ENCODE measurements around the gene DSPP. TPM values are rescaled to one million over a fixed set of nuclear protein-coding genes. Genes with fewer than 3 reads are reported as not detected.
A peak's percentile ranks its signal among the peaks of the same experiment; 100 is the strongest.

Gene DSPP
- total RNA-seq, 1 donor from 2014 or later: not detected

DNA sequence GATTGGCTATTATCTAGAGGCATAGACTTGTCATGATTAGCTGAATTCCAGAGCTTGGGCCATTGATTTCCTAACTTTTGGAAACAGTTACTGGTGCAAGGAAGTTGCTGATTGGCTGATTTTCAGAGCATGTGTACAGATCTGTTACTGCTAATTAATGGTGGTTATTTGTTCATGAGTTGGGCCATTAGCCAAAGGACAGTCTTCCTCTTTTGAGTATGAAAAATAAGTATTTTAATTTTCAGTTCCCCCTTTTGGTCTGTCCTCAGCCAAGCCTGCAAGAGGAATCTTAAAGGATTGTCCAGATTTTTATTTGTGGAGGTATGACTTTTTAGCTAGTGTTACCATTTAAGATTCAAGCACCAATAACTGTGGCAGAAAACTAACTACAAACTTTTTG, 7.0 kb upstream of the DSPP start:
- H3K27me3 ChIP-seq (ENCODE audit: low read depth): no peaks in the 10 kb centered on the region
- H3K36me3 ChIP-seq: no peaks in the 10 kb centered on the region
- peaks cover 12% of the 10 kb centered on the region for H3K9me3 ChIP-seq (replicated peaks)
- no peak overlapping the region for H3K4me3 ChIP-seq
- TF ChIP-seq, protein P1, sequence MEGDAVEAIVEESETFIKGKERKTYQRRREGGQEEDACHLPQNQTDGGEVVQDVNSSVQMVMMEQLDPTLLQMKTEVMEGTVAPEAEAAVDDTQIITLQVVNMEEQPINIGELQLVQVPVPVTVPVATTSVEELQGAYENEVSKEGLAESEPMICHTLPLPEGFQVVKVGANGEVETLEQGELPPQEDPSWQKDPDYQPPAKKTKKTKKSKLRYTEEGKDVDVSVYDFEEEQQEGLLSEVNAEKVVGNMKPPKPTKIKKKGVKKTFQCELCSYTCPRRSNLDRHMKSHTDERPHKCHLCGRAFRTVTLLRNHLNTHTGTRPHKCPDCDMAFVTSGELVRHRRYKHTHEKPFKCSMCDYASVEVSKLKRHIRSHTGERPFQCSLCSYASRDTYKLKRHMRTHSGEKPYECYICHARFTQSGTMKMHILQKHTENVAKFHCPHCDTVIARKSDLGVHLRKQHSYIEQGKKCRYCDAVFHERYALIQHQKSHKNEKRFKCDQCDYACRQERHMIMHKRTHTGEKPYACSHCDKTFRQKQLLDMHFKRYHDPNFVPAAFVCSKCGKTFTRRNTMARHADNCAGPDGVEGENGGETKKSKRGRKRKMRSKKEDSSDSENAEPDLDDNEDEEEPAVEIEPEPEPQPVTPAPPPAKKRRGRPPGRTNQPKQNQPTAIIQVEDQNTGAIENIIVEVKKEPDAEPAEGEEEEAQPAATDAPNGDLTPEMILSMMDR (IDR thresholded peaks at IDR 0.05; ENCODE audit: borderline replicate concordance): no peak
- H3K4me1 ChIP-seq: no peaks in the 10 kb centered on the region
- intact Hi-C loops (cut with micrococcal nuclease): no loop called here
- no peak overlapping the region for H3K27ac ChIP-seq (replicated peaks)
- no peak for DNase-seq

DNA sequence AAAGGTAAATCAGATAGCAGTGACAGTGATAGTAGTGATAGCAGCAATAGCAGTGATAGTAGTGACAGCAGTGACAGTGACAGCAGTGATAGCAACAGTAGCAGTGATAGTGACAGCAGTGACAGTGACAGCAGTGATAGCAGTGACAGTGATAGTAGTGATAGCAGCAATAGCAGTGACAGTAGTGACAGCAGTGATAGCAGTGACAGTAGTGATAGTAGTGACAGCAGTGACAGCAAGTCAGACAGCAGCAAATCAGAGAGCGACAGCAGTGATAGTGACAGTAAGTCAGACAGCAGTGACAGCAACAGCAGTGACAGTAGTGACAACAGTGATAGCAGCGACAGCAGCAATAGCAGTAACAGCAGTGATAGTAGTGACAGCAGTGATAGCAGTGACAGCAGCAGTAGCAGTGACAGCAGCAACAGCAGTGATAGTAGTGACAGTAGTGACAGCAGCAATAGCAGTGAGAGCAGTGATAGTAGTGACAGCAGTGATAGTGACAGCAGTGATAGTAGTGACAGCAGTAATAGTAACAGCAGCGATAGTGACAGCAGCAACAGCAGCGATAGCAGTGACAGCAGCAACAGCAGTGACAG, 6.1 kb downstream of the DSPP start:
- Histone ChIP-seq H3K9me3 (replicated peaks) (no peaks in the 10 kb centered on the region), H3K27me3 (ENCODE audit: low read depth) (peaks cover 16% of the 10 kb centered on the region), H3K4me3 (no peak overlapping the region), H3K27ac (replicated peaks) (no peak overlapping the region), H3K36me3 (no peaks in the 10 kb centered on the region), H3K4me1 (no peaks in the 10 kb centered on the region)
- DNase-seq: no peak
- TF ChIP-seq, protein P1 (IDR thresholded peaks at IDR 0.05; ENCODE audit: borderline replicate concordance): no peak
- intact Hi-C loops (cut with micrococcal nuclease): no loop called here

DNA sequence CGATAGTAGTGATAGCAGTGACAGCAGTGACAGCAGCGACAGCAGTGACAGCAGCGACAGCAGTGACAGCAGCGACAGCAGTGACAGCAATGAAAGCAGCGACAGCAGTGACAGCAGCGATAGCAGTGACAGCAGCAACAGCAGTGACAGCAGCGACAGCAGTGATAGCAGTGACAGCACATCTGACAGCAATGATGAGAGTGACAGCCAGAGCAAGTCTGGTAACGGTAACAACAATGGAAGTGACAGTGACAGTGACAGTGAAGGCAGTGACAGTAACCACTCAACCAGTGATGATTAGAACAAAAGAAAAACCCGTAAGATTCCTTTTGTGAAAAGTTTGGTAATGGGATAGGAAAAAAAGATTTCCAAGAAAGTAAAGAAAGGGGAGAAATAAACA, 7.9 kb downstream of the DSPP start:
- no peak for DNase-seq
- no peaks in the 10 kb centered on the region for H3K36me3 ChIP-seq

DNA sequence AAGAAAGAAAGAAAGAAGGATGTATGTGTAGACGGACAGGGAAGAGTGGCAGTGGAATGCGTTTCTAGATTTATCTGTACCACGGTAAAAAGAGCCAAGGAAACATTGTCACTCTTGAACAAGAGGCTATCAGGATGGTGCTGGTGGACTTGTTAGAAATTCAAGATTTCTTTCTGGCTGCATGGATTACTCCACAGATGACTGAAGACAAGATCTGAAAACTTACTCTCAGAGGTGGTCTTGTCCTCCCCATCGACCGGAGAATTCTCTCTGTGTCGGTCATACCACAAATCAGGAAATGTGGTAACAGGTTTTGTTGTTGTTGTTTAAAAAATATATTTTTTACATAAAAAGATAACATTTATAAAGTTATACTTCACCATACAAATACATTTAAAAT, 11.8 kb downstream of the DSPP start:
- no peaks in the 10 kb centered on the region for H3K9me3 ChIP-seq (replicated peaks)
- H3K27me3 ChIP-seq (ENCODE audit: low read depth): no peaks in the 10 kb centered on the region
- H3K4me1 ChIP-seq: peaks cover 17% of the 10 kb centered on the region
- no peak for DNase-seq
- TF ChIP-seq, protein P1 (IDR thresholded peaks at IDR 0.05; ENCODE audit: borderline replicate concordance): no peak
- peak overlapping the region; percentile 85 for H3K27ac ChIP-seq (replicated peaks)
- no peaks in the 10 kb centered on the region for H3K36me3 ChIP-seq
- peak overlapping the region; percentile 33 for H3K4me3 ChIP-seq
- intact Hi-C loops (cut with micrococcal nuclease): no loop called here

More for the DNA sequence above, 7.9 kb downstream of the DSPP start:
- Histone ChIP-seq H3K9me3 (replicated peaks) (no peaks in the 10 kb centered on the region), H3K4me1 (peaks cover 6% of the 10 kb centered on the region), H3K27ac (replicated peaks) (no peak overlapping the region), H3K27me3 (ENCODE audit: low read depth) (peaks cover 14% of the 10 kb centered on the region), H3K4me3 (no peak overlapping the region)
- intact Hi-C loops (cut with micrococcal nuclease): no loop called here
- TF ChIP-seq, protein P1 (IDR thresholded peaks at IDR 0.05; ENCODE audit: borderline replicate concordance): no peak

DNA sequence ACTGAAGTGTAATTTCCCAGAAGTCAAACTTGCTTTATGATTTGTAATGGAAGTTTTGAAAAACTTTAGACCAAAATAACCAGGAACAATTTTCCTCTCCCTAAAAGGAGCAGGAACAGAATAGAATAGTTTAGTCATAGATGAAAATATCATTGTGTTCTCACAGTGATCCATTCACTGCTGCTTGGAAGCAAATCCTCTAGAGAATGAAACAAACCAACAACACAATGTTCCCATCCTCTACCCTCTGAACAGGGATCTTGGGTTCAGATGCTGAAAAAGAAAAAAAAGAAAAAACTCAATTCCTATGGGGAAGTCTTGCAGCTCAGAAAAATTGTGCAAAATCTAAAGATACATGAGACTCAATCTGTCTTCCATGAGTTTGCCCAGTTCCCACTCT, 12.2 kb downstream of the DSPP start:
- Histone ChIP-seq H3K27me3 (ENCODE audit: low read depth) (no peaks in the 10 kb centered on the region), H3K36me3 (no peaks in the 10 kb centered on the region), H3K9me3 (replicated peaks) (no peaks in the 10 kb centered on the region), H3K4me1 (peaks cover 17% of the 10 kb centered on the region), H3K27ac (replicated peaks) (peak overlapping the region; percentile 85), H3K4me3 (peak overlapping the region; percentile 33)
- no peak for DNase-seq
- TF ChIP-seq, protein P1 (IDR thresholded peaks at IDR 0.05; ENCODE audit: borderline replicate concordance): no peak
- intact Hi-C loops (cut with micrococcal nuclease): no loop called here

Measured in left ventricle myocardium inferior (tissue), 1 donor.